ENCODE measurements around the gene ZSCAN16. TPM values are rescaled to one million over a fixed set of nuclear protein-coding genes. Genes with fewer than 3 reads are reported as not detected.
A peak's percentile ranks its signal among the peaks of the same experiment; 100 is the strongest.

Gene ZSCAN16
- total and polyA plus RNA-seq, 9 of the 15 experiments (the other 6 are each of a cell fraction or from before 2014, with no cell fraction given): 0.08 TPM; not detected in 8

DNA sequence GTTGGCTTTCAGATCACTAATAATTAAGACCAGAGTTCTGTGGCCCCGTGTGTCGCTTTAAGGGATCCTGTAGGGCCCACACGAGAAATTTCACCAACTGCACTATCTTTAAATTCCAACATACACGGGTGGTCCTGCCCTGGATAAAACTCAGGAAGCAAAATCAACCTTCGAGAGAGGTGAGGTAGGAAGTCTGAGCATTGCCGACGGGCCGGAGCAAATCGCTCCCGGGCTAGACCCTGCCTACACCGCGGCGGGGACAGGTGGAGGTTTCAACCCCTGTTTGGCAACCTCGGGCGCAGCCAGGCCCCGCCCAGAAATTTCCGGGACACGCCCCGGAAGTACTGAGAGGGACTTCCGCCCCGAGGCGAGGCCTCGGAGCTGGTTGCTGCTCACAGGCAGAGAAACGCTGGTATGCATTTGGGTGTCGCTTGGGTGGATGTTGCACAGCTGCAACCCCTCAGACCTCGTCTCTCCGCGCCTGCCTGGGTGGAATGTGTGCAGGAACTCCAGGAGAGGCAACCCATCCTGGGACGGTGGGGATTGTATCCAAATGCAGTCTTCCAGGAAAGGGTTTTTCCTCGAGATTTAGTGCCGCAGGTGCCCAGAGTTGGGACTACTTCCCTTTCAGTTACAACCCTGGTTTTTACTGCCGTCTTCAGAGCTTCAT lies 37.1 kb downstream of the ZSCAN16 start (continued):
- TF ChIP-seq, protein P1, sequence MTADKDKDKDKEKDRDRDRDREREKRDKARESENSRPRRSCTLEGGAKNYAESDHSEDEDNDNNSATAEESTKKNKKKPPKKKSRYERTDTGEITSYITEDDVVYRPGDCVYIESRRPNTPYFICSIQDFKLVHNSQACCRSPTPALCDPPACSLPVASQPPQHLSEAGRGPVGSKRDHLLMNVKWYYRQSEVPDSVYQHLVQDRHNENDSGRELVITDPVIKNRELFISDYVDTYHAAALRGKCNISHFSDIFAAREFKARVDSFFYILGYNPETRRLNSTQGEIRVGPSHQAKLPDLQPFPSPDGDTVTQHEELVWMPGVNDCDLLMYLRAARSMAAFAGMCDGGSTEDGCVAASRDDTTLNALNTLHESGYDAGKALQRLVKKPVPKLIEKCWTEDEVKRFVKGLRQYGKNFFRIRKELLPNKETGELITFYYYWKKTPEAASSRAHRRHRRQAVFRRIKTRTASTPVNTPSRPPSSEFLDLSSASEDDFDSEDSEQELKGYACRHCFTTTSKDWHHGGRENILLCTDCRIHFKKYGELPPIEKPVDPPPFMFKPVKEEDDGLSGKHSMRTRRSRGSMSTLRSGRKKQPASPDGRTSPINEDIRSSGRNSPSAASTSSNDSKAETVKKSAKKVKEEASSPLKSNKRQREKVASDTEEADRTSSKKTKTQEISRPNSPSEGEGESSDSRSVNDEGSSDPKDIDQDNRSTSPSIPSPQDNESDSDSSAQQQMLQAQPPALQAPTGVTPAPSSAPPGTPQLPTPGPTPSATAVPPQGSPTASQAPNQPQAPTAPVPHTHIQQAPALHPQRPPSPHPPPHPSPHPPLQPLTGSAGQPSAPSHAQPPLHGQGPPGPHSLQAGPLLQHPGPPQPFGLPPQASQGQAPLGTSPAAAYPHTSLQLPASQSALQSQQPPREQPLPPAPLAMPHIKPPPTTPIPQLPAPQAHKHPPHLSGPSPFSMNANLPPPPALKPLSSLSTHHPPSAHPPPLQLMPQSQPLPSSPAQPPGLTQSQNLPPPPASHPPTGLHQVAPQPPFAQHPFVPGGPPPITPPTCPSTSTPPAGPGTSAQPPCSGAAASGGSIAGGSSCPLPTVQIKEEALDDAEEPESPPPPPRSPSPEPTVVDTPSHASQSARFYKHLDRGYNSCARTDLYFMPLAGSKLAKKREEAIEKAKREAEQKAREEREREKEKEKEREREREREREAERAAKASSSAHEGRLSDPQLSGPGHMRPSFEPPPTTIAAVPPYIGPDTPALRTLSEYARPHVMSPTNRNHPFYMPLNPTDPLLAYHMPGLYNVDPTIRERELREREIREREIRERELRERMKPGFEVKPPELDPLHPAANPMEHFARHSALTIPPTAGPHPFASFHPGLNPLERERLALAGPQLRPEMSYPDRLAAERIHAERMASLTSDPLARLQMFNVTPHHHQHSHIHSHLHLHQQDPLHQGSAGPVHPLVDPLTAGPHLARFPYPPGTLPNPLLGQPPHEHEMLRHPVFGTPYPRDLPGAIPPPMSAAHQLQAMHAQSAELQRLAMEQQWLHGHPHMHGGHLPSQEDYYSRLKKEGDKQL (CRISPR knock-in tag; IDR thresholded peaks at IDR 0.05; ENCODE audit: borderline replicate concordance): no peak
- TF ChIP-seq, protein P2, sequence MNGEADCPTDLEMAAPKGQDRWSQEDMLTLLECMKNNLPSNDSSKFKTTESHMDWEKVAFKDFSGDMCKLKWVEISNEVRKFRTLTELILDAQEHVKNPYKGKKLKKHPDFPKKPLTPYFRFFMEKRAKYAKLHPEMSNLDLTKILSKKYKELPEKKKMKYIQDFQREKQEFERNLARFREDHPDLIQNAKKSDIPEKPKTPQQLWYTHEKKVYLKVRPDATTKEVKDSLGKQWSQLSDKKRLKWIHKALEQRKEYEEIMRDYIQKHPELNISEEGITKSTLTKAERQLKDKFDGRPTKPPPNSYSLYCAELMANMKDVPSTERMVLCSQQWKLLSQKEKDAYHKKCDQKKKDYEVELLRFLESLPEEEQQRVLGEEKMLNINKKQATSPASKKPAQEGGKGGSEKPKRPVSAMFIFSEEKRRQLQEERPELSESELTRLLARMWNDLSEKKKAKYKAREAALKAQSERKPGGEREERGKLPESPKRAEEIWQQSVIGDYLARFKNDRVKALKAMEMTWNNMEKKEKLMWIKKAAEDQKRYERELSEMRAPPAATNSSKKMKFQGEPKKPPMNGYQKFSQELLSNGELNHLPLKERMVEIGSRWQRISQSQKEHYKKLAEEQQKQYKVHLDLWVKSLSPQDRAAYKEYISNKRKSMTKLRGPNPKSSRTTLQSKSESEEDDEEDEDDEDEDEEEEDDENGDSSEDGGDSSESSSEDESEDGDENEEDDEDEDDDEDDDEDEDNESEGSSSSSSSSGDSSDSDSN (IDR thresholded peaks at IDR 0.05; ENCODE audit: borderline replicate concordance in 1 of 2, low read depth in 2 of 2, low read length in 2 of 2): no peak
- TF ChIP-seq RB1 (IDR thresholded peaks at IDR 0.05; ENCODE audit: low read depth): 0 out of 2 replicates have a peak, but pooled peaks have one; percentile 21
- TF ChIP-seq GABPA (tag; conservative IDR thresholded peaks at IDR 0.05; ENCODE audit: low read depth): peak; percentile 94
- TF ChIP-seq, protein P3, sequence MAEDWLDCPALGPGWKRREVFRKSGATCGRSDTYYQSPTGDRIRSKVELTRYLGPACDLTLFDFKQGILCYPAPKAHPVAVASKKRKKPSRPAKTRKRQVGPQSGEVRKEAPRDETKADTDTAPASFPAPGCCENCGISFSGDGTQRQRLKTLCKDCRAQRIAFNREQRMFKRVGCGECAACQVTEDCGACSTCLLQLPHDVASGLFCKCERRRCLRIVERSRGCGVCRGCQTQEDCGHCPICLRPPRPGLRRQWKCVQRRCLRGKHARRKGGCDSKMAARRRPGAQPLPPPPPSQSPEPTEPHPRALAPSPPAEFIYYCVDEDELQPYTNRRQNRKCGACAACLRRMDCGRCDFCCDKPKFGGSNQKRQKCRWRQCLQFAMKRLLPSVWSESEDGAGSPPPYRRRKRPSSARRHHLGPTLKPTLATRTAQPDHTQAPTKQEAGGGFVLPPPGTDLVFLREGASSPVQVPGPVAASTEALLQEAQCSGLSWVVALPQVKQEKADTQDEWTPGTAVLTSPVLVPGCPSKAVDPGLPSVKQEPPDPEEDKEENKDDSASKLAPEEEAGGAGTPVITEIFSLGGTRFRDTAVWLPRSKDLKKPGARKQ (CRISPR knock-in tag; IDR thresholded peaks at IDR 0.05): no peak; the same call in 1 of the 2 replicates
- TF ChIP-seq POLR2A (conservative IDR thresholded peaks at IDR 0.05): peak; percentile 92
- TF ChIP-seq, protein P4, sequence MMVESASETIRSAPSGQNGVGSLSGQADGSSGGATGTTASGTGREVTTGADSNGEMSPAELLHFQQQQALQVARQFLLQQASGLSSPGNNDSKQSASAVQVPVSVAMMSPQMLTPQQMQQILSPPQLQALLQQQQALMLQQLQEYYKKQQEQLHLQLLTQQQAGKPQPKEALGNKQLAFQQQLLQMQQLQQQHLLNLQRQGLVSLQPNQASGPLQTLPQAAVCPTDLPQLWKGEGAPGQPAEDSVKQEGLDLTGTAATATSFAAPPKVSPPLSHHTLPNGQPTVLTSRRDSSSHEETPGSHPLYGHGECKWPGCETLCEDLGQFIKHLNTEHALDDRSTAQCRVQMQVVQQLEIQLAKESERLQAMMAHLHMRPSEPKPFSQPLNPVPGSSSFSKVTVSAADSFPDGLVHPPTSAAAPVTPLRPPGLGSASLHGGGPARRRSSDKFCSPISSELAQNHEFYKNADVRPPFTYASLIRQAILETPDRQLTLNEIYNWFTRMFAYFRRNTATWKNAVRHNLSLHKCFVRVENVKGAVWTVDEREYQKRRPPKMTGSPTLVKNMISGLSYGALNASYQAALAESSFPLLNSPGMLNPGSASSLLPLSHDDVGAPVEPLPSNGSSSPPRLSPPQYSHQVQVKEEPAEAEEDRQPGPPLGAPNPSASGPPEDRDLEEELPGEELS (CRISPR knock-in tag; IDR thresholded peaks at IDR 0.05; ENCODE audit: borderline replicate concordance): no peak
- TF ChIP-seq TCF7 (IDR thresholded peaks at IDR 0.05; ENCODE audit: borderline replicate concordance): no peak
- no peak for TF ChIP-seq BRD4 (IDR thresholded peaks at IDR 0.05)
- TF ChIP-seq GATAD2A (IDR thresholded peaks at IDR 0.05): no peak
- TF ChIP-seq ZNF75A (CRISPR knock-in tag; IDR thresholded peaks at IDR 0.05): no peak
- TF ChIP-seq MED1 (CRISPR knock-in tag; IDR thresholded peaks at IDR 0.05; ENCODE audit: borderline replicate concordance): no peak
- TF ChIP-seq RBM17 (IDR thresholded peaks at IDR 0.05; ENCODE audit: borderline replicate concordance, low read depth, low read length): no peak
- 0 out of 2 replicates have a peak, but pooled peaks have one; percentile 53 for TF ChIP-seq ZNF766 (CRISPR knock-in tag; conservative IDR thresholded peaks at IDR 0.05)
- TF ChIP-seq ZBTB17 (CRISPR knock-in tag; IDR thresholded peaks at IDR 0.05): 0 out of 2 replicates have a peak, but pooled peaks have one; percentile 48
- TF ChIP-seq HOXB6 (CRISPR knock-in tag; IDR thresholded peaks at IDR 0.05; ENCODE audit: borderline replicate concordance): no peak
- no peak for TF ChIP-seq TCF3 (CRISPR knock-in tag; IDR thresholded peaks at IDR 0.05)
